ENCODE data around the gene CBX1.
"Not testable (repeated sequence)": the region's sequence is repeated elsewhere in the genome, so short reads cannot be mapped to it uniquely, and the experiment has no call there.

Gene CBX1

GRCh38 chr17:48051706-48052486 is 49.4 kb downstream of the CBX1 start:
- no peak for DNase-seq (ENCODE audit: low spot score)

- DNase-seq (ENCODE audit: low spot score): no peak
Observed at GRCh38 chr17:48051283-48051682, 50.0 kb downstream of the CBX1 start.

GRCh38 chr17:48048384-48049126 is 52.7 kb downstream of the CBX1 start:
- DNase-seq (ENCODE audit: low spot score): no peak

- DNase-seq (ENCODE audit: low spot score): peak; percentile 99
Observed at GRCh38 chr17:48047741-48048383, 53.4 kb downstream of the CBX1 start, which contains the start of gene NFE2L1. Gene NFE2L1 (plus strand): TSS chr17:48048359. CDS start chr17:48051119, 2,760 bp downstream.

GRCh38 chr17:48047113-48047740 is 54.1 kb downstream of the CBX1 start:
- no peak for DNase-seq (ENCODE audit: low spot score)

- DNase-seq (ENCODE audit: low spot score): no peak
Observed at GRCh38 chr17:48046296-48046695, 55.0 kb downstream of the CBX1 start.

- DNase-seq (ENCODE audit: low spot score): no peak
Observed at GRCh38 chr17:48045316-48046001, 55.8 kb downstream of the CBX1 start.

GRCh38 chr17:48044851-48045250 is 56.4 kb downstream of the CBX1 start:
- DNase-seq (ENCODE audit: low spot score): no peak

- DNase-seq (ENCODE audit: low spot score): no peak
Observed at GRCh38 chr17:48043176-48043575, 58.1 kb downstream of the CBX1 start.

GRCh38 chr17:48038687-48039086 is 62.6 kb downstream of the CBX1 start:
- no peak for DNase-seq (ENCODE audit: low spot score)

GRCh38 chr17:48037838-48038323 is 63.4 kb downstream of the CBX1 start:
- peak; percentile 26 for DNase-seq (ENCODE audit: low spot score)

- peak; percentile 48 for DNase-seq (ENCODE audit: low spot score)
Observed at GRCh38 chr17:48037036-48037837, 64.0 kb downstream of the CBX1 start, which contains the start of gene COPZ2. Gene COPZ2 (minus strand): TSS chr17:48037797. CDS start chr17:48037777, 20 bp downstream.

- DNase-seq (ENCODE audit: low spot score): peak; percentile 33
Observed at GRCh38 chr17:48036693-48037035, 64.6 kb downstream of the CBX1 start.

GRCh38 chr17:48034734-48035133 is 66.5 kb downstream of the CBX1 start:
- not testable (repeated sequence) for DNase-seq (ENCODE audit: low spot score)

- no peak for DNase-seq (ENCODE audit: low spot score)
Observed at GRCh38 chr17:48031966-48032365, 69.3 kb downstream of the CBX1 start.

- no peak for DNase-seq (ENCODE audit: low spot score)
Observed at GRCh38 chr17:48030531-48030930, 70.7 kb downstream of the CBX1 start.

GRCh38 chr17:48028736-48029135 is 72.5 kb downstream of the CBX1 start:
- DNase-seq (ENCODE audit: low spot score): no peak

- no peak for DNase-seq (ENCODE audit: low spot score)
Observed at GRCh38 chr17:48027322-48027981, 73.8 kb downstream of the CBX1 start.

GRCh38 chr17:48026502-48027321 is 74.6 kb downstream of the CBX1 start:
- peak; percentile 93 for DNase-seq (ENCODE audit: low spot score)

Measured in D341Med (cell line).